ENCODE results near the gene WT1. TPM values are rescaled to one million over a fixed set of nuclear protein-coding genes. Genes with fewer than 3 reads are reported as not detected.

Gene WT1
- total RNA-seq, 1 donor from 2014 or later: not detected

DNA sequence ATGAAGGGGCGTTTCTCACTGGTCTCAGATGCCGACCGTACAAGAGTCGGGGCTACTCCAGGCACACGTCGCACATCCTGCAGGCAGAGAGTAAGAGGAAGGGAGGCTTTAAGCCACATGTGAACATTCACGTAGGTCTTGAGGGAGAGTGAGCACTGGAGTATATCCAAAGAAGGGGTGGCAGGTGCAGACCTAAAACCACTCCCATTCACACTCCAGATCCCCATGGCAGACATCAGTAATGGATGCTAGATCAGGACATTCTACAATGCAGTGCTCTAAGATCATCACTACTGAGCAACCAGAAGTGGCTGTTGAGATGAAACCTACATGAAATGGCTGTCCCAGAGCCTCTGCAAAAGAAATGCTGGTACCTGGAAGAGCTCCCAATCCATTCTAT is 39.0 kb downstream of the WT1 start:
- no peaks in the 10 kb centered on the region for H4K20me1 ChIP-seq (ENCODE audit: low read depth)
- H3K4me1 ChIP-seq: no peaks in the 10 kb centered on the region
- Mint-ChIP-seq H3K36me3 (no peaks in the 10 kb centered on the region), H3K4me3 (no peak overlapping the region), H3K4me1 (no peaks in the 10 kb centered on the region), H3K27ac (no peak overlapping the region), H3K9me3 (no peaks in the 10 kb centered on the region), H3K27me3 (ENCODE audit: insufficient read depth, low read depth) (peaks cover 12% of the 10 kb centered on the region)
- no peak for DNase-seq (ENCODE audit: low spot score)
- H3K9me3 ChIP-seq (ENCODE audit: low read depth): no peaks in the 10 kb centered on the region
- no peak overlapping the region for H3K9ac ChIP-seq
- H3K27ac ChIP-seq: no peak overlapping the region
- no peak overlapping the region for H2AFZ ChIP-seq (replicated peaks)
- H3K27me3 ChIP-seq: peaks cover 5% of the 10 kb centered on the region
- H3F3A ChIP-seq (ENCODE audit: low read depth): no peaks in the 10 kb centered on the region
- H3K4me3 ChIP-seq: no peak overlapping the region
- H3K36me3 ChIP-seq: no peaks in the 10 kb centered on the region
- no peak overlapping the region for H3K4me2 ChIP-seq
- no peaks in the 10 kb centered on the region for H3K79me2 ChIP-seq (ENCODE audit: low read depth)
- TF ChIP-seq EZH2phosphoT487 (IDR thresholded peaks at IDR 0.05) (no peak), EZH2 (IDR thresholded peaks at IDR 0.05) (no peak), CTCF (IDR thresholded peaks at IDR 0.05) (no peak)

- TF ChIP-seq CTCF (IDR thresholded peaks at IDR 0.05): no peak
- TF ChIP-seq EZH2 (IDR thresholded peaks at IDR 0.05): no peak
- no peak for TF ChIP-seq EZH2phosphoT487 (IDR thresholded peaks at IDR 0.05)
- no peak overlapping the region for H2AFZ ChIP-seq (replicated peaks)
- no peaks in the 10 kb centered on the region for H3K4me1 ChIP-seq
- H3K4me2 ChIP-seq: no peak overlapping the region
- no peak overlapping the region for H3K4me3 ChIP-seq
- peaks cover 5% of the 10 kb centered on the region for H3K27me3 ChIP-seq
- H3K4me1 Mint-ChIP-seq: no peaks in the 10 kb centered on the region
- H3K9ac ChIP-seq: no peak overlapping the region
- no peaks in the 10 kb centered on the region for H4K20me1 ChIP-seq (ENCODE audit: low read depth)
- no peaks in the 10 kb centered on the region for H3K79me2 ChIP-seq (ENCODE audit: low read depth)
- no peaks in the 10 kb centered on the region for H3K9me3 ChIP-seq (ENCODE audit: low read depth)
- H3K9me3 Mint-ChIP-seq: no peaks in the 10 kb centered on the region
- H3F3A ChIP-seq (ENCODE audit: low read depth): no peaks in the 10 kb centered on the region
- no peak for DNase-seq (ENCODE audit: low spot score)
- H3K36me3 Mint-ChIP-seq: no peaks in the 10 kb centered on the region
- no peak overlapping the region for H3K4me3 Mint-ChIP-seq
- peak overlapping the region; percentile 18 for H3K27ac Mint-ChIP-seq
- H3K27ac ChIP-seq: no peak overlapping the region
- peaks cover 12% of the 10 kb centered on the region for H3K27me3 Mint-ChIP-seq (ENCODE audit: insufficient read depth, low read depth)
- H3K36me3 ChIP-seq: no peaks in the 10 kb centered on the region
These were observed 40.2 kb downstream of the WT1 start for GRCh38 chr11:32395127-32395526.

GRCh38 chr11:32392840-32393239 is 42.5 kb downstream of the WT1 start:
- Histone ChIP-seq H3K4me3 (no peak overlapping the region), H3K4me2 (no peak overlapping the region), H4K20me1 (ENCODE audit: low read depth) (no peaks in the 10 kb centered on the region), H3K4me1 (no peaks in the 10 kb centered on the region), H3K36me3 (no peaks in the 10 kb centered on the region), H3K79me2 (ENCODE audit: low read depth) (no peaks in the 10 kb centered on the region), H3K9ac (no peak overlapping the region), H2AFZ (replicated peaks) (no peak overlapping the region), H3K27ac (no peak overlapping the region), H3K27me3 (no peaks in the 10 kb centered on the region), H3F3A (ENCODE audit: low read depth) (no peaks in the 10 kb centered on the region), H3K9me3 (ENCODE audit: low read depth) (no peaks in the 10 kb centered on the region)
- Mint-ChIP-seq H3K27ac (no peak overlapping the region), H3K9me3 (no peaks in the 10 kb centered on the region), H3K27me3 (ENCODE audit: insufficient read depth, low read depth) (peaks cover 20% of the 10 kb centered on the region), H3K4me3 (no peak overlapping the region), H3K4me1 (no peaks in the 10 kb centered on the region), H3K36me3 (no peaks in the 10 kb centered on the region)
- no peak for DNase-seq (ENCODE audit: low spot score)
- TF ChIP-seq EZH2phosphoT487 (IDR thresholded peaks at IDR 0.05) (no peak), EZH2 (IDR thresholded peaks at IDR 0.05) (no peak), CTCF (IDR thresholded peaks at IDR 0.05) (no peak)
